ENCODE results near the gene CYBC1. TPM values are rescaled to one million over a fixed set of nuclear protein-coding genes. Genes with fewer than 3 reads are reported as not detected.

CYBC1 gene
- total and polyA plus RNA-seq, 9 of the 15 experiments (the other 6 are each of a cell fraction or from before 2014, with no cell fraction given): 1.3 to 71.8 (median 49.9) TPM

DNA sequence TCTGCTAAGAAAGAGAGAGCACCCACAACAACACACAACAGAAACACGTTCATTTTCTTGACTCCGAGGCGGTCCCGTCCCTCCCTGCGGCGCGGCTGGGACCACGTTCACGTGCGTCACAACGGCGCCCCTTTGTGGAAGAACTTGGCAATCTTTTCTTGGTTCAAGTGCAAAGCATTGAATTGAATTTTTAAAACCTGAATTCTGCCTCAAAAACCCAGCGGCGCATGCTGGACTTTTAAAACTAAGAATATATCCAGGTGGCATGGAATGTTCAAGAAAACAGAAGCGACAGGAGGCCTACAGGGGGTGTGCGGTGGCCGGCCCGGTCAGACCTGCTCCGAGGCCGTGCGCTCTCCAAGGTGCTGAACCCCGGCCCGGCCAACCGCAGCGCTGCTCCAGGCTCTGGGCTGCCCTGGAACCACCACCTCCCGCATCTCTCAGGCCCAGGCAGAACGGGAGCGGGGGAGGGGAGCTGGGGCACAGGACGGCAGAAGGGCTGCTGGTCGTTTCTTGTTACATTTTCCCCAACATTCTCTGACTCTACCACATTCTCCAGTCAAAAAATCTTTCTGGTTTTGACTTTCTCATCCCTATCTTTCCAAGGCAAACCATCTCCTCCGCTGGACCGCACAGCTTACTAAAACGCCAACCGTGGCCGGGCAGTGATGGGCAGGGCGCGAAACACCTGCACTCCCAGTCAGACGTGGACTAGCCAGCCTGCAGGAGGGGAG, 35.8 kb downstream of the CYBC1 start (continued):
- no peak for TF ChIP-seq ZNF24 (IDR thresholded peaks at IDR 0.05)
- no peak for TF ChIP-seq NR4A1 (CRISPR knock-in tag; IDR thresholded peaks at IDR 0.05)
- peak; percentile 53; the same call in 1 of the 2 replicates for TF ChIP-seq NR4A1 (tag; IDR thresholded peaks at IDR 0.05)
- no peak for TF ChIP-seq ZNF3 (CRISPR knock-in tag; IDR thresholded peaks at IDR 0.05)
- TF ChIP-seq OTX1 (CRISPR knock-in tag; IDR thresholded peaks at IDR 0.05): no peak
- TF ChIP-seq, protein P1, sequence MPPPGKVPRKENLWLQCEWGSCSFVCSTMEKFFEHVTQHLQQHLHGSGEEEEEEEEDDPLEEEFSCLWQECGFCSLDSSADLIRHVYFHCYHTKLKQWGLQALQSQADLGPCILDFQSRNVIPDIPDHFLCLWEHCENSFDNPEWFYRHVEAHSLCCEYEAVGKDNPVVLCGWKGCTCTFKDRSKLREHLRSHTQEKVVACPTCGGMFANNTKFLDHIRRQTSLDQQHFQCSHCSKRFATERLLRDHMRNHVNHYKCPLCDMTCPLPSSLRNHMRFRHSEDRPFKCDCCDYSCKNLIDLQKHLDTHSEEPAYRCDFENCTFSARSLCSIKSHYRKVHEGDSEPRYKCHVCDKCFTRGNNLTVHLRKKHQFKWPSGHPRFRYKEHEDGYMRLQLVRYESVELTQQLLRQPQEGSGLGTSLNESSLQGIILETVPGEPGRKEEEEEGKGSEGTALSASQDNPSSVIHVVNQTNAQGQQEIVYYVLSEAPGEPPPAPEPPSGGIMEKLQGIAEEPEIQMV (tag; conservative IDR thresholded peaks at IDR 0.05; ENCODE audit: low read depth): 0 out of 2 replicates have a peak, but pooled peaks have one; percentile 18
- TF ChIP-seq CREBBP (IDR thresholded peaks at IDR 0.05; ENCODE audit: low read depth, low read length): no peak
- TF ChIP-seq GTF2A2 (tag; IDR thresholded peaks at IDR 0.05): no peak
- no peak for TF ChIP-seq ZNF431 (CRISPR knock-in tag; IDR thresholded peaks at IDR 0.05)
- peak; percentile 81 for TF ChIP-seq BHLHE40 (IDR thresholded peaks at IDR 0.05; ENCODE audit: low read length)
- peak; percentile 63; the same call in 1 of the 2 replicates for TF ChIP-seq ZNF644 (tag; IDR thresholded peaks at IDR 0.05; ENCODE audit: low read depth)
- TF ChIP-seq MYNN (IDR thresholded peaks at IDR 0.05): 0 out of 2 replicates have a peak, but pooled peaks have one; percentile 35
- TF ChIP-seq MYNN (CRISPR knock-in tag; IDR thresholded peaks at IDR 0.05): no peak
- TF ChIP-seq GTF2E2 (tag; IDR thresholded peaks at IDR 0.05): no peak
- 0 out of 2 replicates have a peak, but pooled peaks have one; percentile 16 for TF ChIP-seq TEAD2 (tag; IDR thresholded peaks at IDR 0.05)
- peak; percentile 98 for TF ChIP-seq ARID4B (CRISPR knock-in tag; IDR thresholded peaks at IDR 0.05)
- TF ChIP-seq MEF2D (tag; conservative IDR thresholded peaks at IDR 0.05; ENCODE audit: low read depth): no peak
- peak; percentile 99 for TF ChIP-seq EHMT2 (IDR thresholded peaks at IDR 0.05)
- TF ChIP-seq PHF8 (IDR thresholded peaks at IDR 0.05; ENCODE audit: borderline replicate concordance, low read length): no peak
- TF ChIP-seq ZNF507 (tag; conservative IDR thresholded peaks at IDR 0.05): no peak
- peak; percentile 53; the same call in 1 of the 2 replicates for TF ChIP-seq ZNF584 (CRISPR knock-in tag; IDR thresholded peaks at IDR 0.05; ENCODE audit: low read depth)
- TF ChIP-seq FOXP1 (CRISPR knock-in tag; IDR thresholded peaks at IDR 0.05): peak; percentile 95
- no peak for TF ChIP-seq TAF7 (tag; IDR thresholded peaks at IDR 0.05)
- peak in 1 of 2 experiments; percentile 94; a peak in 2 of 4 replicates for TF ChIP-seq TEAD1 (CRISPR knock-in tag; IDR thresholded peaks at IDR 0.05)
- no peak for TF ChIP-seq DIDO1 (tag; IDR thresholded peaks at IDR 0.05; ENCODE audit: low read depth)

Data from K562 (cell line).